CD4-positive, CD25-positive, alpha-beta regulatory T cell (primary cell): ENCODE results near the gene DBT. TPM values are rescaled to one million over a fixed set of nuclear protein-coding genes. Genes with fewer than 3 reads are reported as not detected.
"Not testable (repeated sequence)": the region's sequence is repeated elsewhere in the genome, so short reads cannot be mapped to it uniquely, and the experiment has no call there.

Source experiments
- ATAC-seq, 2 donors: fragments of 150-1000 bp; cut with Tn5 transposase; one replicate each; pipeline ENCODE4 v1.10.0; 2021; ENCODE audit warnings: low read depth in 2 of 2, moderate number of reproducible peaks in 2 of 2, moderate library complexity in 1 of 2
- DNase-seq, 3 donors: peaks; one replicate each; pipeline versions ENCODE4 v3.0.0 to v3.0.0-alpha.2; 2012 to 2022; ENCODE audit warnings: mixed read lengths in 1 of 3
- H3K27ac ChIP-seq: one replicate; pipeline ENCODE4 v1.7.0; 2013; ENCODE audit warnings: mild to moderate bottlenecking, low read length; ENCODE audit not compliant: insufficient read depth, poor library complexity, severe bottlenecking
- H3K27me3 ChIP-seq: one replicate; pipeline ENCODE4 v1.7.0; 2013; ENCODE audit warnings: low read length; ENCODE audit not compliant: control insufficient read depth, insufficient read depth
- H3K36me3 ChIP-seq: one replicate; pipeline ENCODE4 v1.7.0; 2013; ENCODE audit warnings: mild to moderate bottlenecking, low read length, moderate library complexity; ENCODE audit not compliant: control insufficient read depth, insufficient read depth
- H3K4me1 ChIP-seq: 2 replicates; pipeline ENCODE4 v1.7.0; 2013; ENCODE audit warnings: mild to moderate bottlenecking, low read length; ENCODE audit not compliant: insufficient read depth, control insufficient read depth, poor library complexity, severe bottlenecking
- H3K4me3 ChIP-seq: one replicate; pipeline ENCODE4 v1.7.0; 2013; ENCODE audit warnings: low read depth, mild to moderate bottlenecking, low read length, moderate library complexity
- H3K9me3 ChIP-seq, 2 experiments: 1 replicate in 1 of 2; 2 replicates in 1 of 2; pipeline ENCODE4 v1.7.0; 2013; ENCODE audit warnings: low read length in 2 of 2, mild to moderate bottlenecking in 1 of 2, moderate library complexity in 1 of 2; ENCODE audit not compliant: control insufficient read depth in 2 of 2
- H3K27ac Mint-ChIP-seq, 3 donors: one replicate each; pipeline ENCODE4 v1.8.0; 2020 to 2022; ENCODE audit warnings: mild to moderate bottlenecking in 3 of 3, mixed read lengths in 3 of 3, moderate library complexity in 2 of 3
- H3K27me3 Mint-ChIP-seq: one replicate; pipeline ENCODE4 v1.8.0; 2022; ENCODE audit warnings: mild to moderate bottlenecking, mixed read lengths
- H3K36me3 Mint-ChIP-seq: one replicate; pipeline ENCODE4 v1.8.0; 2020; ENCODE audit warnings: mixed read lengths
- H3K4me1 Mint-ChIP-seq, 4 donors: one replicate each; pipeline ENCODE4 v1.8.0; 2020 to 2022; ENCODE audit warnings: mixed read lengths in 4 of 4, mild to moderate bottlenecking in 1 of 4
- H3K4me3 Mint-ChIP-seq, 4 donors: one replicate each; pipeline ENCODE4 v1.8.0; 2020 to 2022; ENCODE audit warnings: mild to moderate bottlenecking in 4 of 4, mixed read lengths in 4 of 4, moderate library complexity in 3 of 4
- H3K9me3 Mint-ChIP-seq, 7 donors: one replicate each; pipeline ENCODE4 v1.8.0; 2020 to 2022; ENCODE audit warnings: mixed read lengths in 7 of 7, mild to moderate bottlenecking in 3 of 7, moderate library complexity in 2 of 7
- polyA plus RNA-seq, 4 donors: library from polyadenylated mRNA; unstranded; fragments of 300-500 nt; fragmentation: Illumina TruSeq; gene quantifications; one replicate each; pipeline ENCODE4 v1.2.3, GENCODE V29; 2021
- total RNA-seq: library from RNA; stranded (reverse); gene quantifications from one replicate; pipeline ENCODE4 v1.2.3, GENCODE V29; 2022

DBT gene
- total RNA-seq (10.0 TPM), polyA plus RNA-seq (1 to 10 TPM; 3.4 to 6.3 (median 4.8) TPM)

GRCh38 chr1:100249537-100250257, at the start of gene DBT:
Gene DBT (minus strand): TSS chr1:100249834. CDS start chr1:100249820, 14 bp downstream.
- Mint-ChIP-seq H3K9me3 (no peaks in the 10 kb centered on the region), H3K27ac (peak within 1 kb of the TSS in 1 of 3 donors; percentile 1), H3K36me3 (peaks cover 8% of the 10 kb centered on the region), H3K4me1 (peaks cover 11 to 23% (median 14%) of the 10 kb centered on the region in 4 donors), H3K4me3 (no peak within 1 kb of the TSS), H3K27me3 (peaks cover 11% of the 10 kb centered on the region)
- H3K27ac ChIP-seq, result peak within 1 kb of the TSS; percentile 76
- no peaks in the 10 kb centered on the region for H3K36me3 ChIP-seq
- peak within 1 kb of the TSS; percentile 96 for H3K4me3 ChIP-seq
- H3K9me3 ChIP-seq, result no peaks in the 10 kb centered on the region
- no peaks in the 10 kb centered on the region for H3K27me3 ChIP-seq
- ATAC-seq (peak; percentile 100), DNase-seq (peak; percentile 88 to 96 (median 89))
- peaks cover 20% of the 10 kb centered on the region for H3K4me1 ChIP-seq

- Histone ChIP-seq H3K27me3 (no peaks in the 10 kb centered on the region), H3K4me1 (no peaks in the 10 kb centered on the region), H3K4me3 (no peak overlapping the region), H3K27ac (no peak overlapping the region), H3K9me3 (no peaks in the 10 kb centered on the region), H3K36me3 (peaks cover 3% of the 10 kb centered on the region)
- H3K27me3 Mint-ChIP-seq, result no peaks in the 10 kb centered on the region
- H3K4me1 Mint-ChIP-seq, result peaks cover 3 to 12% (median 9%) of the 10 kb centered on the region in 4 donors
- peaks cover 4% of the 10 kb centered on the region for H3K36me3 Mint-ChIP-seq
- peak overlapping the region in 1 of 3 donors; percentile 34 for H3K27ac Mint-ChIP-seq
- H3K4me3 Mint-ChIP-seq, result no peak overlapping the region
- DNase-seq, result no peak
- peaks cover 0 to 4% (median 0%) of the 10 kb centered on the region in 7 donors for H3K9me3 Mint-ChIP-seq
- no peak for ATAC-seq
These were observed 48.9 kb upstream of the DBT start for GRCh38 chr1:100298512-100298911.

- H3K27me3 ChIP-seq, H3K27me3 Mint-ChIP-seq, H3K27ac ChIP-seq, DNase-seq, H3K4me3 Mint-ChIP-seq, H3K4me3 ChIP-seq, H3K9me3 ChIP-seq, ATAC-seq, H3K9me3 Mint-ChIP-seq, H3K4me1 ChIP-seq: not testable (repeated sequence)
- Mint-ChIP-seq H3K27ac (peak overlapping the region in 1 of 3 donors; percentile 71), H3K4me1 (peaks cover 3 to 19% (median 9%) of the 10 kb centered on the region in 4 donors), H3K36me3 (peaks cover 12% of the 10 kb centered on the region)
- peaks cover 17% of the 10 kb centered on the region for H3K36me3 ChIP-seq
These were observed 47.4 kb upstream of the DBT start for GRCh38 chr1:100296997-100297396.

- H3K36me3 ChIP-seq, result peaks cover 26% of the 10 kb centered on the region
- no peak for DNase-seq
- H3K4me3 Mint-ChIP-seq, result no peak overlapping the region
- no peaks in the 10 kb centered on the region for H3K9me3 ChIP-seq
- no peak overlapping the region for H3K4me3 ChIP-seq
- H3K27ac ChIP-seq, result no peak overlapping the region
- H3K9me3 Mint-ChIP-seq, result peaks cover 0 to 4% (median 0%) of the 10 kb centered on the region in 7 donors
- no peaks in the 10 kb centered on the region for H3K4me1 ChIP-seq
- ATAC-seq, result no peak
- H3K36me3 Mint-ChIP-seq, result peaks cover 21% of the 10 kb centered on the region
- H3K4me1 Mint-ChIP-seq, result peaks cover 3 to 19% (median 9%) of the 10 kb centered on the region in 4 donors
- H3K27ac Mint-ChIP-seq, result no peak overlapping the region
- H3K27me3 Mint-ChIP-seq, result no peaks in the 10 kb centered on the region
- H3K27me3 ChIP-seq, result no peaks in the 10 kb centered on the region
These were observed 46.5 kb upstream of the DBT start for GRCh38 chr1:100296140-100296539.

GRCh38 chr1:100292711-100293110, 43.1 kb upstream of the DBT start:
- Histone ChIP-seq H3K36me3 (peaks cover 57% of the 10 kb centered on the region), H3K27me3 (no peaks in the 10 kb centered on the region), H3K9me3 (no peaks in the 10 kb centered on the region), H3K4me3 (no peak overlapping the region), H3K27ac (no peak overlapping the region), H3K4me1 (no peaks in the 10 kb centered on the region)
- Mint-ChIP-seq H3K4me3 (no peak overlapping the region), H3K36me3 (peaks cover 22% of the 10 kb centered on the region), H3K27ac (peak overlapping the region in 2 of 3 donors; percentile 32 to 44), H3K27me3 (no peaks in the 10 kb centered on the region), H3K4me1 (peaks cover 0 to 19% (median 2%) of the 10 kb centered on the region in 4 donors), H3K9me3 (peaks cover 0 to 4% (median 0%) of the 10 kb centered on the region in 7 donors)
- DNase-seq (no peak), ATAC-seq (no peak)

GRCh38 chr1:100290291-100290690, 40.7 kb upstream of the DBT start:
- no peaks in the 10 kb centered on the region for H3K27me3 Mint-ChIP-seq
- H3K27ac Mint-ChIP-seq, result peak overlapping the region in 1 of 3 donors; percentile 56
- no peak overlapping the region for H3K4me3 ChIP-seq
- H3K4me3 Mint-ChIP-seq, result no peak overlapping the region
- no peaks in the 10 kb centered on the region for H3K27me3 ChIP-seq
- peaks cover 79% of the 10 kb centered on the region for H3K36me3 ChIP-seq
- no peak for DNase-seq
- no peaks in the 10 kb centered on the region for H3K9me3 ChIP-seq
- H3K4me1 ChIP-seq, result peaks cover 2% of the 10 kb centered on the region
- no peak for ATAC-seq
- no peak overlapping the region for H3K27ac ChIP-seq
- H3K9me3 Mint-ChIP-seq, result peaks cover 0 to 2% (median 0%) of the 10 kb centered on the region in 7 donors
- peaks cover 26% of the 10 kb centered on the region for H3K36me3 Mint-ChIP-seq
- peaks cover 0 to 24% (median 0%) of the 10 kb centered on the region in 4 donors for H3K4me1 Mint-ChIP-seq

- Mint-ChIP-seq H3K9me3 (no peaks in the 10 kb centered on the region), H3K27me3 (no peaks in the 10 kb centered on the region), H3K27ac (no peak overlapping the region), H3K4me1 (peaks cover 0 to 14% (median 0%) of the 10 kb centered on the region in 4 donors), H3K36me3 (peaks cover 22% of the 10 kb centered on the region), H3K4me3 (no peak overlapping the region)
- H3K4me3 ChIP-seq, result no peak overlapping the region
- no peaks in the 10 kb centered on the region for H3K9me3 ChIP-seq
- peaks cover 2% of the 10 kb centered on the region for H3K4me1 ChIP-seq
- ATAC-seq, result no peak
- no peak for DNase-seq
- H3K36me3 ChIP-seq, result peaks cover 84% of the 10 kb centered on the region
- no peak overlapping the region for H3K27ac ChIP-seq
- H3K27me3 ChIP-seq, result no peaks in the 10 kb centered on the region
These were observed 37.5 kb upstream of the DBT start for GRCh38 chr1:100287162-100287561.

- Histone ChIP-seq H3K27ac (no peak overlapping the region), H3K4me3 (no peak overlapping the region), H3K27me3 (no peaks in the 10 kb centered on the region), H3K4me1 (peaks cover 2% of the 10 kb centered on the region), H3K36me3 (peaks cover 72% of the 10 kb centered on the region), H3K9me3 (no peaks in the 10 kb centered on the region)
- H3K4me3 Mint-ChIP-seq, result no peak overlapping the region
- no peaks in the 10 kb centered on the region for H3K27me3 Mint-ChIP-seq
- DNase-seq (no peak), ATAC-seq (no peak)
- no peaks in the 10 kb centered on the region for H3K9me3 Mint-ChIP-seq
- H3K36me3 Mint-ChIP-seq, result peaks cover 23% of the 10 kb centered on the region
- H3K27ac Mint-ChIP-seq, result no peak overlapping the region
- H3K4me1 Mint-ChIP-seq, result peaks cover 8 to 18% (median 10%) of the 10 kb centered on the region in 4 donors
These were observed 35.0 kb upstream of the DBT start for GRCh38 chr1:100284591-100284990.
